Esophagus muscularis mucosa (tissue), 4 donors: ENCODE data around the gene CNTNAP3B.
"Not testable (repeated sequence)": the region's sequence is repeated elsewhere in the genome, so short reads cannot be mapped to it uniquely, and the experiment has no call there.

ENCODE experiments used
- CTCF ChIP-seq, 3 experiments: fragments of 200-600 bp in 2 of 3; fragments of 450-650 bp in 1 of 3; sonication (generic) in 2 of 3; IDR thresholded peaks; one replicate each; pipeline ENCODE4 v1.5.1; 2017 to 2019; ENCODE audit warnings: antibody characterized with exemption in 3 of 3, mild to moderate bottlenecking in 2 of 3, moderate library complexity in 1 of 3
- EP300 ChIP-seq: sonication (generic); formaldehyde crosslinking; IDR thresholded peaks from one replicate; pipeline ENCODE4 v1.6.1; 2017; ENCODE audit warnings: antibody characterized with exemption
- POLR2A ChIP-seq: fragments of 450-650 bp; IDR thresholded peaks from one replicate; pipeline ENCODE4 v1.6.1; 2017; ENCODE audit warnings: antibody characterized with exemption, moderate library complexity, mild to moderate bottlenecking, low read depth

GRCh38 chr9:42014317-42014716 is 114.9 kb downstream of the CNTNAP3B start:
- TF ChIP-seq CTCF (IDR thresholded peaks at IDR 0.05); POLR2A; EP300: not testable (repeated sequence)
